K562 (cell line): ENCODE data around the gene NECAB3. TPM values are rescaled to one million over a fixed set of nuclear protein-coding genes. Genes with fewer than 3 reads are reported as not detected.

Experiments used
- ATAC-seq: fragments of 200-7000 bp; cut with Tn5 transposase; 3 replicates; pipeline ENCODE4 v1.9.1; 2020; ENCODE audit warnings: moderate library complexity
- BruUV-seq: library from RNA; stranded (reverse); fragments of 400-500 nt; replicated peaks from 2 replicates; lab custom pipeline; 2021; lab: Mats Ljungman, UMichigan
- CTCF ChIA-PET: fragments of 300-600 bp; formaldehyde crosslinking; extraction: SDS; loops from one replicate; lab custom pipeline; 2021; ENCODE audit warnings: low intra/inter-chr PET ratio; lab: Yijun Ruan, JAX
- POLR2A ChIA-PET: fragments of 300-600, 350-650 bp; sonication (Branson Sonifier 250); formaldehyde crosslinking; extraction: SDS; loops from one replicate; lab custom pipeline; 2021; ENCODE audit warnings: antibody characterized with exemption, inconsistent platforms; lab: Yijun Ruan, JAX
- DNase-seq, 4 experiments: peaks; one replicate each; pipeline versions ENCODE4 v3.0.0 to v3.0.0-alpha.2; 2011 to 2018; ENCODE audit warnings: low spot score in 3 of 4, mixed read lengths in 3 of 4; ENCODE audit errors: extremely low read depth in 1 of 4
- FAIRE-seq: peaks from 2 replicates; lab custom pipeline; 2011; peaks lifted over from hg19 to GRCh38; lab: Jason Lieb, UNC
- H2AFZ ChIP-seq: 2 replicates; pipeline ENCODE4 v1.6.0; 2011; ENCODE audit warnings: low read depth, low read length, control low read depth, inconsistent platforms
- H3K27ac ChIP-seq: fragments of 200-600 bp; 3 replicates; pipeline ENCODE4 v1.8.0; 2011; ENCODE audit warnings: low read depth, mild to moderate bottlenecking, control low read depth, inconsistent platforms, low read length, moderate library complexity, mixed read lengths; ENCODE audit errors: extremely low read depth
- H3K27me3 ChIP-seq, 2 experiments: fragments of 300-600 bp in 1 of 2; 2 replicates in 1 of 2; 3 replicates in 1 of 2; pipeline versions ENCODE4 v1.6.0 to v1.8.0; 2011; ENCODE audit warnings: inconsistent platforms in 2 of 2, low read length in 2 of 2, mild to moderate bottlenecking in 1 of 2, mixed read lengths in 1 of 2, moderate library complexity in 1 of 2; ENCODE audit not compliant: control insufficient read depth in 2 of 2, insufficient read depth in 2 of 2
- H3K36me3 ChIP-seq: fragments of 300-600 bp; 3 replicates; pipeline ENCODE4 v1.8.0; 2011; ENCODE audit warnings: mild to moderate bottlenecking, low read length, inconsistent platforms; ENCODE audit not compliant: control insufficient read depth, insufficient read depth
- H3K4me1 ChIP-seq, 2 experiments: fragments of 200-600 bp in 1 of 2; replicated peaks in 1 of 2; 2 replicates in 1 of 2; 3 replicates in 1 of 2; pipeline versions ENCODE4 v1.5.1 to v1.8.0; 2011; ENCODE audit warnings: inconsistent platforms in 2 of 2, low read length in 2 of 2, mild to moderate bottlenecking in 1 of 2, mixed read lengths in 1 of 2, moderate library complexity in 1 of 2; ENCODE audit not compliant: control insufficient read depth in 2 of 2, insufficient read depth in 2 of 2
- H3K4me2 ChIP-seq: 2 replicates; pipeline ENCODE4 v1.6.1; 2011; ENCODE audit warnings: low read length, control low read depth, inconsistent platforms, mixed read lengths; ENCODE audit not compliant: insufficient read depth
- H3K4me3 ChIP-seq: fragments of 200-600 bp; sonication (generic), shearing (Covaris generic); 2 replicates; pipeline ENCODE4 v1.5.1; 2016; ENCODE audit warnings: control low read depth, inconsistent platforms
- H3K79me2 ChIP-seq: fragments of 200-600 bp; 3 replicates; pipeline ENCODE4 v1.8.0; 2011; ENCODE audit warnings: low read length, inconsistent platforms; ENCODE audit not compliant: control insufficient read depth, insufficient read depth
- H3K9ac ChIP-seq, 2 experiments: 2 replicates each; pipeline versions ENCODE4 v1.6.0 to v1.6.1; 2011; ENCODE audit warnings: low read depth in 2 of 2, low read length in 2 of 2, control low read depth in 1 of 2, inconsistent platforms in 1 of 2, mild to moderate bottlenecking in 1 of 2, mixed read lengths in 1 of 2; ENCODE audit not compliant: insufficient read depth in 1 of 2
- H3K9me1 ChIP-seq: one replicate; pipeline ENCODE4 v1.6.0; 2011; ENCODE audit warnings: inconsistent platforms, mild to moderate bottlenecking, low read length, moderate library complexity; ENCODE audit not compliant: control insufficient read depth, insufficient read depth
- H3K9me3 ChIP-seq: replicated peaks from 2 replicates; pipeline ENCODE4 v1.5.1; 2011; ENCODE audit warnings: low read depth, low read length, inconsistent platforms; ENCODE audit not compliant: control insufficient read depth, insufficient read depth
- H4K20me1 ChIP-seq: replicated peaks from 2 replicates; pipeline ENCODE4 v1.6.1; 2011; ENCODE audit warnings: low read length, inconsistent platforms, mixed read lengths; ENCODE audit not compliant: control insufficient read depth, insufficient read depth
- CREB1 ChIP-seq, 2 experiments: sonication (generic) in 1 of 2; formaldehyde crosslinking in 1 of 2; IDR thresholded peaks; 2 replicates each; pipeline versions ENCODE4 v1.6.1 to v1.8.0; 2012 to 2022; ENCODE audit warnings: inconsistent platforms in 1 of 2, mild to moderate bottlenecking in 1 of 2, missing genetic modification reagents in 1 of 2, moderate library complexity in 1 of 2
- ETV5 ChIP-seq: sonication (generic); formaldehyde crosslinking; IDR thresholded peaks from 2 replicates; pipeline ENCODE4 v1.4.0; 2020; ENCODE audit warnings: low read depth, mild to moderate bottlenecking, missing genetic modification reagents
- NCOA1 ChIP-seq: fragments of 450-650 bp; IDR thresholded peaks from 2 replicates; pipeline ENCODE4 v1.6.1; 2016; ENCODE audit warnings: low read depth
- NR2C2 ChIP-seq, 2 experiments: fragments of 200-800 bp in 1 of 2; sonication (Bioruptor generic) in 1 of 2; sonication (generic) in 1 of 2; formaldehyde crosslinking in 1 of 2; IDR thresholded peaks; 2 replicates each; pipeline versions ENCODE4 v1.6.1 to v1.8.0; 2016 to 2022; ENCODE audit warnings: mild to moderate bottlenecking in 1 of 2, missing compliant biosample characterization in 1 of 2, missing genetic modification characterization in 1 of 2, missing genetic modification reagents in 1 of 2
- PCBP1 ChIP-seq: fragments of 200-400 bp; formaldehyde crosslinking; IDR thresholded peaks from 2 replicates; pipeline ENCODE4 v1.6.1; 2018; ENCODE audit warnings: mild to moderate bottlenecking, low read depth, low read length; ENCODE audit not compliant: poor library complexity, severe bottlenecking
- PHB ChIP-seq: fragments of 250-450 bp; sonication (Bioruptor Pico); IDR thresholded peaks from 2 replicates; pipeline ENCODE4 v1.5.0; 2021
- RBFOX2 ChIP-seq: fragments of 200-400 bp; formaldehyde crosslinking; IDR thresholded peaks from 2 replicates; pipeline ENCODE4 v1.6.1; 2017; ENCODE audit warnings: low read depth, mild to moderate bottlenecking, low read length, moderate library complexity
- SNIP1 ChIP-seq: fragments of 450-650 bp; IDR thresholded peaks from 2 replicates; pipeline ENCODE4 v1.7.1; 2017; ENCODE audit warnings: low read depth, mild to moderate bottlenecking
- TAF15 ChIP-seq: fragments of 200-400 bp; formaldehyde crosslinking; IDR thresholded peaks from 2 replicates; pipeline ENCODE4 v1.6.1; 2017; ENCODE audit warnings: mild to moderate bottlenecking, low read depth, low read length, moderate library complexity
- YY1 ChIP-seq, 3 experiments: IDR thresholded peaks; 2 replicates each; pipeline ENCODE4 v1.6.1; 2011; ENCODE audit warnings: low read length in 2 of 3, mild to moderate bottlenecking in 2 of 3, moderate library complexity in 2 of 3, borderline replicate concordance in 1 of 3, control low read depth in 1 of 3, low read depth in 1 of 3; ENCODE audit not compliant: insufficient read depth in 3 of 3, insufficient replicate concordance in 2 of 3, control insufficient read depth in 1 of 3, insufficient read length in 1 of 3; ENCODE audit errors: extremely low read depth in 1 of 3
- WGBS: fragments of 100-300 bp; shearing (Covaris generic); methylation state at CpG from one replicate; pipeline ENCODE4 v1.1.6; 2016; ENCODE audit warnings: low coverage, mixed read lengths; ENCODE audit not compliant: insufficient coverage; ENCODE audit errors: missing lambda C conversion rate; 5-methylcytosine and 5-hydroxymethylcytosine counted together
- in situ Hi-C: fragments of 300-500 bp; cut with MboI; formaldehyde crosslinking; loops from 4 replicates; pipeline ENCODE4 v1.15.0; 2018; ENCODE audit warnings: inconsistent platforms, mixed read lengths
- intact Hi-C: fragments of 100-400 bp; cut with micrococcal nuclease; formaldehyde crosslinking; loops from 2 replicates; pipeline ENCODE4 v1.14.2; 2022
- polyA plus RNA-seq, 8 experiments: library from polyadenylated mRNA; depleted of rRNA in 4 of 8; stranded (reverse) in 5 of 8; unstranded in 3 of 8; fragments of >200 nt; fragmentation: Nextera tagmentation in 2 of 8; fragmentation: Illumina TruSeq in 1 of 8; extraction: Ambion mirVana in 2 of 8; extraction: Trizol in 1 of 8; gene quantifications; 2 replicates each; pipeline versions ENCODE4 v1.2.1 to v1.2.3, GENCODE V29; 2011 to 2014; ENCODE audit warnings: inconsistent platforms in 1 of 8, missing spikeins in 1 of 8
- total RNA-seq, 7 experiments: library from RNA; depleted of rRNA in 6 of 7; stranded (reverse); fragments of >200 nt in 6 of 7; fragmentation: Illumina TruSeq in 2 of 7; extraction: Trizol in 2 of 7; gene quantifications; 2 replicates each; pipeline versions ENCODE4 v1.2.1 to v1.2.3, GENCODE V29; 2011 to 2021; ENCODE audit warnings: low replicate concordance in 1 of 7
- TF ChIP-seq, protein P1 (sequence below), 2 experiments: fragments of 450-650 bp; conservative IDR thresholded peaks; 2 replicates each; pipeline ENCODE4 v1.6.1; 2017; ENCODE audit warnings: mild to moderate bottlenecking in 2 of 2, moderate library complexity in 2 of 2
- TF ChIP-seq, protein P2 (sequence below): fragments of 450-650 bp; IDR thresholded peaks from 2 replicates; pipeline ENCODE4 v1.6.1; 2017; ENCODE audit warnings: antibody characterized with exemption, mild to moderate bottlenecking

The NECAB3 gene
- total and polyA plus RNA-seq, 9 of the 15 experiments (the other 6 are each of a cell fraction or from before 2014, with no cell fraction given) = 0.94 to 63.3 (median 31.5) TPM

DNA sequence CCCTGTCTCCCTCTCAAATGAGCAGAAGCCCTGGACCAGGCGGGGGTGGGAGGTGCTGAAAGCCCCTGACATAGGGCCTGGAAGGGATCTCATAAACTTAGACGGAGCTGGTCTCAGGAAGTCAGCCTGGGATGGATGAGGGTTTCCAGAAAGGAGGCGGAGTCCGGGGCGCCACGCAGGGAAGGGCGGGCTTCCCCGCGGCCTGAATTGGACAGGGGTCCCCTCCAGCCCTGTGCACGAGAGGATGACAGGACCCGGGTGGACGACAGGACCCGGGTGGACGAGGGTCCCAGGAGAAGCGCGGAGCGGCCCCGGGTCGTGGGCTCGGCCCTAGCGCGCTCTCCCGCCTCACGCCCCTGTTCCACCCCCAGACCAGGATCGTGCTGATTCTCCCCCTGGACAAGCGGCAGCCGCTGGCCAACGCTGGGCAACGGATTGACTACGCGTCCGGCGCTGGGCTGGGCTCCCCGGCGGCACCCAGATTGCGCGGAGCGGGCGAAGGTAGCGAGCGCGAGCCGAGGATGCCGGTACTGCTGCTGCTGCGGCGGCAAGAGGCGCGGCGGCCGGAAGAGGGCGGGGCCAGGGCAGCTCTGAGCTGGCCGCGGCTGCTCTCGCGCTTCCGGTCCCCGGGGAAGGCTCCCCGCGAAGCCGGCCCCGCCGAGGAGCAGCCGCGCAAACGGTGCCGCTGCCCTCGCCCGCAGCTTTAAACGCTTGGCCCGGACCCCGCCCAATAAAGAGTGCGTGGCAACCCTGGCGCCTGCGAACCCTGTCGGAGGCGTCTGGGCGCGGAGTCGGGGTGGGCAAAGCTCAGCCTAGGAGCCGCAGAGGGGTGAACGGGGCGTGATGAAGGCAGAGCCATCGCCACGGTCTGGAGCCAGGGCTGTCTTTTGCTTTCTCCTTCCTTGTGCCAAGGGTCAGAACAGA is 10.8 kb downstream of the NECAB3 start:
- in situ Hi-C loops (no loop called here), intact Hi-C loops (no loop called here)
- H3K27me3 ChIP-seq = no peaks in the 10 kb centered on the region
- peaks cover 18% of the 10 kb centered on the region for H3K79me2 ChIP-seq
- peak overlapping the region; percentile 80 to 90 for H3K9ac ChIP-seq
- peak overlapping the region; percentile 81 for H3K4me3 ChIP-seq
- WGBS = 1% methylated on average over 69 of the region's 84 CpGs
- peak overlapping the region; percentile 82 for H3K27ac ChIP-seq
- peaks cover 21 to 71% of the 10 kb centered on the region in 2 experiments; a peak in 4 of 5 replicates for H3K4me1 ChIP-seq
- no peaks in the 10 kb centered on the region for H3K9me1 ChIP-seq
- H4K20me1 ChIP-seq = peaks cover 11% of the 10 kb centered on the region; the same call in 1 of the 2 replicates
- ATAC-seq (peak; percentile 87), FAIRE-seq (peak; percentile 80), DNase-seq (peak; percentile 84 to 90 (median 86))
- peaks cover 45% of the 10 kb centered on the region; the same call in 2 of the 3 replicates for H3K36me3 ChIP-seq
- no peaks in the 10 kb centered on the region for H3K9me3 ChIP-seq
- no TSS peak for BruUV-seq
- H2AFZ ChIP-seq = peak overlapping the region; percentile 81
- POLR2A ChIA-PET = interaction anchor here (0.6 to 5.4 kb wide), 12 partner anchors 8 to 1034 kb away, joined by 3 to 51 read pairs (median 4); no protein-coding TSS in a partner anchor
- CTCF ChIA-PET = no interaction called here
- peak overlapping the region; percentile 85 for H3K4me2 ChIP-seq
- TF ChIP-seq, protein P1, sequence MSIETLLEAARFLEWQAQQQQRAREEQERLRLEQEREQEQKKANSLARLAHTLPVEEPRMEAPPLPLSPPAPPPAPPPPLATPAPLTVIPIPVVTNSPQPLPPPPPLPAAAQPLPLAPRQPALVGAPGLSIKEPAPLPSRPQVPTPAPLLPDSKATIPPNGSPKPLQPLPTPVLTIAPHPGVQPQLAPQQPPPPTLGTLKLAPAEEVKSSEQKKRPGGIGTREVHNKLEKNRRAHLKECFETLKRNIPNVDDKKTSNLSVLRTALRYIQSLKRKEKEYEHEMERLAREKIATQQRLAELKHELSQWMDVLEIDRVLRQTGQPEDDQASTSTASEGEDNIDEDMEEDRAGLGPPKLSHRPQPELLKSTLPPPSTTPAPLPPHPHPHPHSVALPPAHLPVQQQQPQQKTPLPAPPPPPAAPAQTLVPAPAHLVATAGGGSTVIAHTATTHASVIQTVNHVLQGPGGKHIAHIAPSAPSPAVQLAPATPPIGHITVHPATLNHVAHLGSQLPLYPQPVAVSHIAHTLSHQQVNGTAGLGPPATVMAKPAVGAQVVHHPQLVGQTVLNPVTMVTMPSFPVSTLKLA (conservative IDR thresholded peaks at IDR 0.05) = peak in 1 of 2 experiments; percentile 68; a peak in 2 of 4 replicates
- TF ChIP-seq SNIP1 (no peak), TAF15 (no peak), NCOA1 (peak; percentile 73; the same call in 1 of the 2 replicates), NR2C2 (CRISPR knock-in tag; IDR thresholded peaks at IDR 0.05) (no peak), NR2C2 (tag; IDR thresholded peaks at IDR 0.05) (peak; percentile 53; the same call in 1 of the 2 replicates), RBFOX2 (peak; percentile 95), YY1 (IDR thresholded peaks at IDR 0.05; ENCODE audit: borderline replicate concordance in 1 of 3, control insufficient read depth in 1 of 3, extremely low read depth in 1 of 3, insufficient read depth in 3 of 3, insufficient read length in 1 of 3, insufficient replicate concordance in 2 of 3, low read depth in 1 of 3, low read length in 2 of 3) (peak in 2 of 3 experiments; percentile 57 to 59), PHB (CRISPR knock-in tag) (no peak), ETV5 (CRISPR knock-in tag) (peak; percentile 96), CREB1 (IDR thresholded peaks at IDR 0.05) (no peak; the same call in 1 of the 2 replicates), CREB1 (CRISPR knock-in tag; IDR thresholded peaks at IDR 0.05) (peak; percentile 19; the same call in 1 of the 2 replicates), PCBP1 (peak; percentile 78)
- TF ChIP-seq, protein P2, sequence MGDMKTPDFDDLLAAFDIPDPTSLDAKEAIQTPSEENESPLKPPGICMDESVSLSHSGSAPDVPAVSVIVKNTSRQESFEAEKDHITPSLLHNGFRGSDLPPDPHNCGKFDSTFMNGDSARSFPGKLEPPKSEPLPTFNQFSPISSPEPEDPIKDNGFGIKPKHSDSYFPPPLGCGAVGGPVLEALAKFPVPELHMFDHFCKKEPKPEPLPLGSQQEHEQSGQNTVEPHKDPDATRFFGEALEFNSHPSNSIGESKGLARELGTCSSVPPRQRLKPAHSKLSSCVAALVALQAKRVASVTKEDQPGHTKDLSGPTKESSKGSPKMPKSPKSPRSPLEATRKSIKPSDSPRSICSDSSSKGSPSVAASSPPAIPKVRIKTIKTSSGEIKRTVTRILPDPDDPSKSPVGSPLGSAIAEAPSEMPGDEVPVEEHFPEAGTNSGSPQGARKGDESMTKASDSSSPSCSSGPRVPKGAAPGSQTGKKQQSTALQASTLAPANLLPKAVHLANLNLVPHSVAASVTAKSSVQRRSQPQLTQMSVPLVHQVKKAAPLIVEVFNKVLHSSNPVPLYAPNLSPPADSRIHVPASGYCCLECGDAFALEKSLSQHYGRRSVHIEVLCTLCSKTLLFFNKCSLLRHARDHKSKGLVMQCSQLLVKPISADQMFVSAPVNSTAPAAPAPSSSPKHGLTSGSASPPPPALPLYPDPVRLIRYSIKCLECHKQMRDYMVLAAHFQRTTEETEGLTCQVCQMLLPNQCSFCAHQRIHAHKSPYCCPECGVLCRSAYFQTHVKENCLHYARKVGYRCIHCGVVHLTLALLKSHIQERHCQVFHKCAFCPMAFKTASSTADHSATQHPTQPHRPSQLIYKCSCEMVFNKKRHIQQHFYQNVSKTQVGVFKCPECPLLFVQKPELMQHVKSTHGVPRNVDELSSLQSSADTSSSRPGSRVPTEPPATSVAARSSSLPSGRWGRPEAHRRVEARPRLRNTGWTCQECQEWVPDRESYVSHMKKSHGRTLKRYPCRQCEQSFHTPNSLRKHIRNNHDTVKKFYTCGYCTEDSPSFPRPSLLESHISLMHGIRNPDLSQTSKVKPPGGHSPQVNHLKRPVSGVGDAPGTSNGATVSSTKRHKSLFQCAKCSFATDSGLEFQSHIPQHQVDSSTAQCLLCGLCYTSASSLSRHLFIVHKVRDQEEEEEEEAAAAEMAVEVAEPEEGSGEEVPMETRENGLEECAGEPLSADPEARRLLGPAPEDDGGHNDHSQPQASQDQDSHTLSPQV = peak; percentile 80
